ENCODE measurements around the gene EIPR1.

EIPR1 gene

GRCh38 chr2:3249476-3249962 is 128.1 kb downstream of the EIPR1 start:
- no peak for DNase-seq (ENCODE audit: low spot score)
- TF ChIP-seq CTCF (IDR thresholded peaks at IDR 0.05; ENCODE audit: borderline replicate concordance, control extremely low read depth, extremely low read depth, insufficient read depth, missing control alignments), result no peak
- in situ Hi-C loops (cut with MboI; ENCODE audit: low sequenced_read_pairs, unreplicated experiment), result no loop called here

GRCh38 chr2:3248754-3249475 is 128.7 kb downstream of the EIPR1 start:
- in situ Hi-C loops (cut with MboI; ENCODE audit: low sequenced_read_pairs, unreplicated experiment), result no loop called here
- no peak for DNase-seq (ENCODE audit: low spot score)
- no peak for TF ChIP-seq CTCF (IDR thresholded peaks at IDR 0.05; ENCODE audit: borderline replicate concordance, control extremely low read depth, extremely low read depth, insufficient read depth, missing control alignments)

GRCh38 chr2:3246928-3247714 is 130.5 kb downstream of the EIPR1 start:
- no peak for DNase-seq (ENCODE audit: low spot score)
- no peak for TF ChIP-seq CTCF (IDR thresholded peaks at IDR 0.05; ENCODE audit: borderline replicate concordance, control extremely low read depth, extremely low read depth, insufficient read depth, missing control alignments)
- in situ Hi-C loops (cut with MboI; ENCODE audit: low sequenced_read_pairs, unreplicated experiment), result no loop called here

- TF ChIP-seq CTCF (IDR thresholded peaks at IDR 0.05; ENCODE audit: borderline replicate concordance, control extremely low read depth, extremely low read depth, insufficient read depth, missing control alignments), result no peak
- DNase-seq (ENCODE audit: low spot score), result no peak
- in situ Hi-C loops (cut with MboI; ENCODE audit: low sequenced_read_pairs, unreplicated experiment), result no loop called here
These were observed 131.2 kb downstream of the EIPR1 start for GRCh38 chr2:3246406-3246805.

- no peak for TF ChIP-seq CTCF (IDR thresholded peaks at IDR 0.05; ENCODE audit: borderline replicate concordance, control extremely low read depth, extremely low read depth, insufficient read depth, missing control alignments)
- in situ Hi-C loops (cut with MboI; ENCODE audit: low sequenced_read_pairs, unreplicated experiment), result no loop called here
- DNase-seq (ENCODE audit: low spot score), result no peak
These were observed 133.1 kb downstream of the EIPR1 start for GRCh38 chr2:3244486-3244885.

GRCh38 chr2:3243804-3244203 is 133.8 kb downstream of the EIPR1 start:
- DNase-seq (ENCODE audit: low spot score), result no peak
- no peak for TF ChIP-seq CTCF (IDR thresholded peaks at IDR 0.05; ENCODE audit: borderline replicate concordance, control extremely low read depth, extremely low read depth, insufficient read depth, missing control alignments)
- in situ Hi-C loops (cut with MboI; ENCODE audit: low sequenced_read_pairs, unreplicated experiment), result no loop called here

Data from GM13976 (cell line).